ENCODE data around the gene GDI1.

The GDI1 gene

DNA sequence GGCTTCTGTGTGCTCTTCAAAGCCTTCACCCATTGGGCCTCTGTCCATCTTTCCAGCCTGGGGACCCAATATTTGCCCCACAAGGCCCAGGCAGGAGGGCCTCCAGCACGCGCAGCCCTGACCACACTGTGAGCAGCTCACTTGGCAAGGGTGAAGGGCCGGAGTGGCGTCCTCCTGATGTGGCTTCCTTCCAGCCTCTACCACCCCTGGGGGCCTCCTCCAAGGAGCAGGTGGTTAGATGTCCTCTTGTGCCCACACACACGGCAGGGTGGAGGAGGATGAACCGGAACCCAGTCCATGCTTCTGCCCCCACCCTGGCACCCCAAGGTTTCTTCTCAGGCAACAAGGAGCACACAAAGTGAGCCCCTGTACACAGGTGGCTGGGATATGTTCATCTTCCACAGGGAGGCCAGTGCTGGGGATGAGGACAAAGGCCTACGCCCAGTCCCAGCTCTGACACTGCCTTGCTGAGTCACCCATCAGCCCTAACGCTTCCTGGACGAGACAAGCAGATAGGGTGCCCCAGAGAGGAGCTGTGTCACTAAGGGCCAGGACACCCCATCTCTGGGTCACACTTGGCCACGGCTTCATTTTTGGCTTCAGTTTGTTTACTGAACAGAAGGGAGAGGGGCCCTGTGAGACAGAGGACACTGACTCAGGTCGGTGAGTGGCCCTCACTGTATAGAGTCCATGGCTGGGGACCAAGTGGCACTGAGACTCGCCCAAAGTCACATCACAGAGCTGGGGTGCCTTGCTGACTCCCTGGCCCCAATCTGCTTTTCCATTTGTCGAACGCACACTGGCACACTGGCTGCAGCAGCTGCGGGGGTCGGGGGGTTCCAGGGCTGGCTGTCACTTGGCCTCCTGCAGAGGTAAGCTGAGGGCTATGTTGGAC, 47.5 kb downstream of the GDI1 start:
- DNase-seq, result no peak

DNA sequence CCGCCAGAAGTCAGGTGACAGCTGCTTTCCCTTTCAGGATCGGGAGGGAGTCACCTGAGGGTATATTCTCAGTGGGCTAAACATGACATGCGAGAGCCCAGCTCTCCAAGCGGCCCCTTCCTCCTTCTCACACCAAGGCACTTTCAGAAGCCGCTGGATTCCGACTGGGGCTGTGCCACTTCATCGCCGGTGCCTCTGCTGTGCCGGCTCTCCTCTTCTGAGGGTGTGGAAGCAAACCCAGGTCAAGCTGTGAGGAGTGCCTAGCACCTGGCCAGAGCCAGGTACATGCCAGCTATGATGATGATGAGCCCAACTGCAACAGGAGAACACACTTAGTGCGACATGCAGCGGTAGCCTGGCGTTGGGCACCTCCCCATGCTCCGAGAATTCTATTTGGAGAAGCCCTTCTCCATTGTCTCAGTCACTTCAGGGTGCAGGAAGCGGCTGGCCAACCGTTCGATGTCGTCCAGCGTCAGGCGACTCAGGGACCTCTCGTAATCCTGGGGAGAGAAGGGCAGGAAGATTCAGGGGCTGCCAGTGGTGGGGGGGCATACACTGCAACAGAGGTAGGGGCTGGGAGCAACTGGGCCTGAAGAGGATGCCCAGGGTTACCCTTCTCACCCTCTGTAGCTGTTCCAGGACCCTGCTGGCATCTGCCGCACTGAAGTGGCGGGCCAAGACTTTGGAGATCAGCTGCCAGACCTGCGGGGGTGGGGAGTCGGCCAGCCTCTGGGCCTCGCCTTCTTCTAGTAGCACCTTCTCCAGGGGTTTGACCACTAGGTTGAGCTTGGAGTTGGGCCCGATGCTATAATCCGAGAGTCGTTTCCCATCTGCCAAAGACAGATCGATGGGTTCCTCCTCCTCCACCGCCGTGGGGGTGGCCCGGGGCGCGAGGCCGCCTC, 48.4 kb downstream of the GDI1 start:
- DNase-seq, result no peak

DNA sequence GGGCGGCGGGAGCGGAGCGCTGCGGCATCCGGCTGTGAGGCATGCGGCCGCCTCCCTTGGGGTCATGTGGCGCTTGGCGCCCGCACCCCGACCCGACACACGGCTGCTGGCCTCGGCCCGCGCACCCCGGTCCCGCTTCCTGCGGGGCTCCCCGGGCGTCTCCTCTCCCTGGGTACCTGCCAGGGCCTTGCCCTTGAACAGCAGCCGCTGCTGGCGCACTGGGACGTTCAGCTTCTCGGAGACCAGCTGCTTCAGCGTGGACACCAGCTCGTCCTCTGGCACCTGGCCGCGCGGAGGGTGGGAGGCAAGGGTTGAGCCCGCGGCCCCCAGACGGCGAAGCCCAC, 49.1 kb downstream of the GDI1 start:
- DNase-seq, result no peak

DNA sequence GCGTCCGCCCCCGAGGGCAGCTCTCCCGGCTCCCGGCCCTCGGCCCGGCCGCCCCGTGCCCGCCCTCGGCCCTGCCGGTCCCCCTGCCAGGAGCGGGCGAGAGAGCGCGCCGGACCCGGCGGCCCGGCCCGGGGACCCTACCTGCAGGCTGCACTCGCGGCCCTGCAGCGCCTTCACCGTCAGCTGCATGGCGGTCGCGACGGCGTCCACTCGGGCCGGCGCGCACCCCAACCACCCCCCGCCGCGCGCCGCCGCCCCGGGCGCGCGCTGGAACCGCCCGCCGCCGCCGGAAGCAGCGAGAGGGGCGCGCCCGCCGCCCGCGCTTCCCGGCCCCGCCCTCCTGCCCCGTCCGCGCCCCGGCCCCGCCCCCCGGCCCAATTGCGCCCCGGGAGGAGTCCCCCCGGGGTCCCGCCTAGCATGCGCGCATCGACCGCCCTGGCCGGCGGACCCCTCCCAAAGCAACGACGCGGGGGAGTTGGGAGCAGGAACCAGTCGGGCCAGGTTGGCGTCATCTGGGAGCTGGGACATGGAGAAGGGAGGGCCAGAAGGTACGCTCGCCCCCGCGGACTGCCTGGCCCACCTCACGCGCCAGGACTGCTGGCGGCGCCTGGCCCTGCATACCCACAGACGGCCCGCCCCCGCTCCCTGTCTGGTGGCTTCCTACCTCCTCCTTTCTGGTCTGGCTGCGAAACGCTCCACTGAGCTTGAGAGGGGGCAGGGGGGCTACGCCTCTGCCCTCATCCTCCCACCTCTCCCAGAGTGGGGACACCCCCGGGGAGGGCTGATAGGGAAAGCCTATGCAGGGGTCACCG, 49.6 kb downstream of the GDI1 start, which contains the start of gene UBL4A:
Gene UBL4A (minus strand): TSS at position 220 of the 812 bp plus-strand sequence. CDS start 31 bp downstream, at position 189.
- DNase-seq, result peak; percentile 5

DNA sequence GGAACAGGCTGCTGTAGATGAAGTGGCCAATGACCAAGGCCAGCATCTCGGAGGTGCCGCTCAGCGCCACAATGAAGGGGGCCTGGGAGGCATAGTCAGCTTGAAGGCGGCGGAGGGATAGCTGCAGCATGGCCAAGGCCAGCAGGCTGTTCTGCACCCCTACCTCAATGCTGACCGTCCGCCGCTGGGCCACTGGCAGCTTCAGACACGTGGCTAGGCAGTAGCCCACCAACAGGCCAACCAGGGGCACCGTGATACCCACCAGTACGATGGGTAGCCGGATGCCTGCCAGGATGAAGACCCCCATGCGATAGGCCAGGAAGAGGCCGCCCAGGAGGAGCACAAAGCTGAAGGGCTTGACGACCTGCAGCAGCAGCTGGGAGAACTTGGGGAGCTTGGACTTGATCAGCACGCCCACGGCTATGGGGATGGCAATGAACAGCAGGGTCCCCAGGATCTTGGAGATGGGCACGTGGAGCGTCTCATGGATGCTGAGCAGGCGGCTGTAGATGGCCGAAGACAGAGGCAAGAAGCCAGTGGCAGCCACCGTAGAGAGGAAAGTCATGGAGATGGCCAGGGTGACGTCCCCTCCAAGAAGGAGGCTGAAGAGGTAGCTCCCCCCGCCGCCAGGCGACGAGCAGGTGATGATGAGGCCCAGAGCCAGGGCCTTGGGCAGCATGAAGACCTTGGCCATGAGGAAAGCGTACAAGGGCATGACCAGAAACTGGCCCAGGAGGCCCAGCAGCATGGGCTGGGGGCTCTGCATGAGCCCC, 50.8 kb downstream of the GDI1 start:
- no peak for DNase-seq

DNA sequence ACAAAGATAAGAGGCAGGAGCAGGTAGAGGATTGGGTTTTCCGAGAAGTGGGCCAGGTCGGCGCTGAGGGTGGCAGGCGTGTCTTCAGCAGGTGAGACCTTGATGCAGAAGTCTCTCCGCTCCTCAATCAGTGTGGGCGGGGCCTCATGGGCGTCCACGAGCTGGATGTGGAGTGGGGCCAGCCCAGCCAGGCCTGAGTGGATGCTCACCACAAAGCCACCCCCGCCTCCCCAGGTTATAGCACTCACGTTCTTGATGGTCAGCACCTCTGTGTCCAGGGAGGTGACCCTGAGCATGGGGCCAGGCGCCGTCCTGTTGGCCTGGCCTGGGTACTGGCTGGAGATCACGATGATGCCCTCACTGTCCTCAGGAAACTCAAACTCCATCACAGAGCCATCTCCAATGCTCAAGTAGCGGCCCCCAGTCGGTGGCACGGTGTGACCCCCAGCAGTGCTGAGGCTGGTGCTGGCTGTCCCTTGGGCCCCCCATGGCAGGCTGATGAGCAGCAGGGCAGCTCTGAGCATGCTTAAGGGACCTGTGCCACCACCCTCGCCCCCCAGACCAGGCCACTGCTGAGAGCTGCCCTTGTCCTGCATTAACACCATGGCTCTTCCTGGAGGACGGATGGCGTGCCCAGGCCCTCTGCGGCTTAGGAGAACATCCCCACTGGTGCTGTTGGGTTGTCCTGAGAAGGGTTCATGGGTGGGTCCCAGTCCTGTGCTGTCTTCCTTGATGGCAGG, 51.6 kb downstream of the GDI1 start:
- DNase-seq, result no peak

DNA sequence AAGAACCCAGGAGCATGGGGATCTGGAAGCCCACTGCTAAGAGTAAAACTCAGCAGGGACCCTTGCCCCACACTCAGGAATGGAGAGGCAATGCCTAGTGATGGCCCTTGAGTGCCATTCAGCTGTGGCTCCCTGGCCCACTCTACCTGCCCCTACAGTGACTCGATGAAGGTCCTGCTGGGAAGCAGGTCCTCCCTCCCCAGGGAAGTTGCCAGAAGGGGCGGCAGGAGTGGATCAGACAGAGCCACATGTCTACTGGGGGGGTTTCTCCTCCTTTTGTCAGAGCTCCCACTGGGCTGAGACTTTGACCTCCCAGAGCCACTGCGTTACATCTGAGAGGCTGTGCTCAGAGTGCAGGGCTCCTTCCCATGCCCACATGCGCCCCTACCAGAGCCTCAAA, 52.2 kb downstream of the GDI1 start:
- DNase-seq, result no peak

DNA sequence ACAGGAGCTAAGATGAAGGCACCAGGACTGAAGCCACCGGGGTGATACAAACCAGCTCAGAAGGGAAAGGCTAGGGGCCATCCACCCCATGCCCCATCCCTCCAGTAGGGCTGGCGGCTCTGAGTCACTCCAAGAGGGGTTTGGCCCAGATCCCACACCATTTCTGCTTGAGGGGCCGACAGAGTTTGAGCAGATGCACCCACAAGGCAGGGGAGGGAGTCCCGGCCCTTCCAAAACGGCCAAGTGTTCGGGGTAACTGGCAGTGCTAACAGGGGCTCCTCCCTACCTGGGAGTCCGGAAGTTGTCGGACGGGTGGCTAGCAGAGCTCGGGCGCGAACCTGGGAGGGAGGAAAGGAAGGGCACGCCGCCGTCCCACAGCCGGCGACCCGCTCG, 53.1 kb downstream of the GDI1 start:
- no peak for DNase-seq

DNA sequence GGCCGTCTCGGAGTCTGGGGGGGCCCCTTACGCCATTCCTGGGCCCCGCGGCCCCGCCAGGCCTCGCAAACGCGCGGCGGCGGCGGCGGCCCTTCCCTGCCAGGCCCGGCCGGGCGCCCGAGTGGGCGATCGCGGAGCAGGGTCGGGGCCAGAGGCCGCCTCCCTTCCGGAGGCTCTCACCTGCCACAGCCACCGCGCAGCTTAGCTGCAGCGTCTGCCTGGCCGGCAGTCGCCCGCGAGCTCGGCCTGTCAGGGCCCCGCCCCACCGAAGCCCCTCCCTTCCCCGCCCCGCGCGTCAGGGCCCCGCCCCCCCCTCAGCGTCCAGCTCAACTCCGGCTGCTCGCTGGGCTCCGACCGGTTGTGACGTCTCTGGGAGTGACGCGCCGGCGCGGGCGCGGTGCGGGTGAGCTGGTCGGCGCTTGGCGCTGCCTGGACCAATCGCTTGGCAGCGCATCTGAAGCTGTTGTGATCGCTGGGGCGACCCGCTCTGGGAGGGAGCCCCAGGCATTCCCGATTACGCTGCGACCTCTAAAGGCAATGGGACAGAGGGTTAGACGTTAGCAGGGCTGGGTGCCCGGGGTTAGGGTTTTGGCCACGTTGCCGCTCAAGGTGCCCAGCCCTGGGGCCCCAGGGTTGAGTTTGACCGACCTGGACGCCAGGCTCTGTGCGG, 53.6 kb downstream of the GDI1 start, which contains the start of gene SLC10A3:
Gene SLC10A3 (minus strand): TSS at position 216 of the 670 bp plus-strand sequence. CDS start 1,689 bp downstream, outside the sequence.
- DNase-seq, result peak; percentile 77
